ENCODE data around the gene GALR3. TPM values are rescaled to one million over a fixed set of nuclear protein-coding genes. Genes with fewer than 3 reads are reported as not detected.

GALR3 gene
- not detected for total RNA-seq (2021; ENCODE audit: unreplicated experiment)
- not detected for polyA plus RNA-seq (2012; ENCODE audit: insufficient read length)
- percentile 17 among the genes with signal in this experiment for Bru-seq, nascent RNA
- percentile 18 among the genes with signal in this experiment for BruChase-seq, experiment 1, labeled RNA remaining after a 2-hour chase
- percentile 40 among the genes with signal in this experiment for BruChase-seq, experiment 2, labeled RNA remaining after a 6-hour chase
- long read RNA-seq: 0 reads

- intact Hi-C loops (cut with micrococcal nuclease; ENCODE audit: unreplicated experiment) (no loop called here), in situ Hi-C loops (cut with HindIII; ENCODE audit: low pct_unique_long_range_greater_than_20kb, low sequenced_read_pairs) (no loop called here)
- Histone ChIP-seq H3K4me3 (ENCODE audit: low read depth in 2 of 2, low read length in 2 of 2) (no peak within 1 kb of the TSS), H3K27ac (ENCODE audit: low read length) (no peak within 1 kb of the TSS), H3K36me3 (ENCODE audit: control insufficient read depth, insufficient read depth, low read length) (no peaks in the 10 kb centered on the region), H3K27me3 (ENCODE audit: control insufficient read depth, insufficient read depth, low read length) (no peaks in the 10 kb centered on the region), H3K9me3 (ENCODE audit: control insufficient read depth, insufficient read depth, low read depth, low read length) (no peaks in the 10 kb centered on the region), H3K4me1 (ENCODE audit: control insufficient read depth, insufficient read depth, low read length) (no peaks in the 10 kb centered on the region)
- TF ChIP-seq SIN3A (IDR thresholded peaks at IDR 0.05; ENCODE audit: borderline replicate concordance, insufficient read depth, low read depth, low read length) (no peak), REST (IDR thresholded peaks at IDR 0.05; ENCODE audit: insufficient read depth in 1 of 2, low read depth in 2 of 2, low read length in 1 of 2) (no peak), POLR2AphosphoS5 (IDR thresholded peaks at IDR 0.05; ENCODE audit: low read depth, low read length) (no peak), TCF7L2 (IDR thresholded peaks at IDR 0.05; ENCODE audit: low read depth, low read length) (no peak), CTCF (IDR thresholded peaks at IDR 0.05) (no peak)
- POLR2A ChIA-PET: no interaction called here
- ATAC-seq: no peak
- DNase-seq (ENCODE audit: low read depth, low spot score): no peak
- CTCF ChIA-PET: interaction anchor here (0.6 kb wide), 1 partner anchor 180 kb away, joined by 12 read pairs; no protein-coding TSS in a partner anchor
- BruUV-seq (replicated peaks): no TSS peak
These were observed at the start of gene GALR3 for GRCh38 chr22:37823134-37823985. TSS of gene GALR3 (plus strand) at chr22:37823382. CDS start at chr22:37823407, 25 bp downstream.

GRCh38 chr22:37774728-37775127 is 48.5 kb upstream of the GALR3 start:
- DNase-seq (ENCODE audit: low read depth, low spot score): no peak
- Histone ChIP-seq H3K27ac (ENCODE audit: low read length) (no peak overlapping the region), H3K4me1 (ENCODE audit: control insufficient read depth, insufficient read depth, low read length) (peaks cover 7% of the 10 kb centered on the region), H3K9me3 (ENCODE audit: control insufficient read depth, insufficient read depth, low read depth, low read length) (no peaks in the 10 kb centered on the region), H3K4me3 (ENCODE audit: low read depth in 2 of 2, low read length in 2 of 2) (no peak overlapping the region), H3K36me3 (ENCODE audit: control insufficient read depth, insufficient read depth, low read length) (no peaks in the 10 kb centered on the region), H3K27me3 (ENCODE audit: control insufficient read depth, insufficient read depth, low read length) (no peaks in the 10 kb centered on the region)
- BruUV-seq (replicated peaks): no TSS peak
- TF ChIP-seq POLR2AphosphoS5 (IDR thresholded peaks at IDR 0.05; ENCODE audit: low read depth, low read length) (no peak), CTCF (IDR thresholded peaks at IDR 0.05) (no peak), TCF7L2 (IDR thresholded peaks at IDR 0.05; ENCODE audit: low read depth, low read length) (no peak), SIN3A (IDR thresholded peaks at IDR 0.05; ENCODE audit: borderline replicate concordance, insufficient read depth, low read depth, low read length) (no peak), REST (IDR thresholded peaks at IDR 0.05; ENCODE audit: insufficient read depth in 1 of 2, low read depth in 2 of 2, low read length in 1 of 2) (no peak)
- CTCF ChIA-PET: no interaction called here
- POLR2A ChIA-PET: no interaction called here
- in situ Hi-C loops (cut with HindIII; ENCODE audit: low pct_unique_long_range_greater_than_20kb, low sequenced_read_pairs) (no loop called here), intact Hi-C loops (cut with micrococcal nuclease; ENCODE audit: unreplicated experiment) (no loop called here)
- no peak for ATAC-seq

Data from Panc1 (cell line).